IMR-90 (cell line): Measurements from ENCODE around the gene KIF16B. TPM values are rescaled to one million over a fixed set of nuclear protein-coding genes. Genes with fewer than 3 reads are reported as not detected.

ENCODE experiments used
- ATAC-seq: fragments of 200-7000 bp; cut with Tn5 transposase; 2 replicates; pipeline ENCODE4 v1.9.1; 2020; ENCODE audit warnings: low read depth, mild to moderate bottlenecking, moderate library complexity
- BruUV-seq: library from RNA; stranded (reverse); fragments of 400-500 nt; replicated peaks from 2 replicates; lab custom pipeline; 2021; lab: Mats Ljungman, UMichigan
- CTCF ChIA-PET: fragments of 300-600 bp; formaldehyde crosslinking; extraction: SDS; loops from one replicate; lab custom pipeline; 2021; ENCODE audit warnings: antibody characterized with exemption; lab: Yijun Ruan, JAX
- POLR2A ChIA-PET: fragments of 300-600 bp; sonication (Branson Sonifier 250); formaldehyde crosslinking; loops from one replicate; lab custom pipeline; 2022; ENCODE audit warnings: antibody characterized with exemption; ENCODE audit not compliant: unreplicated experiment; lab: Charles Lee
- DNase-seq: peaks from one replicate; pipeline ENCODE4 v3.0.0; 2013
- H2AFZ ChIP-seq: replicated peaks from 2 replicates; pipeline ENCODE3; 2013; ENCODE audit warnings: low read length, mild to moderate bottlenecking; ENCODE audit not compliant: poor library complexity
- H2AK5ac ChIP-seq: 2 replicates; pipeline ENCODE4 v1.6.1; 2013; ENCODE audit warnings: low read depth, low read length, inconsistent platforms
- H2AK9ac ChIP-seq: replicated peaks from 2 replicates; pipeline ENCODE3; 2013; ENCODE audit warnings: mild to moderate bottlenecking, low read depth, low read length, moderate library complexity; ENCODE audit not compliant: poor library complexity
- H2BK120ac ChIP-seq: 2 replicates; pipeline ENCODE4 v1.6.1; 2013; ENCODE audit warnings: low read depth, low read length, inconsistent platforms
- H2BK15ac ChIP-seq: 3 replicates; pipeline ENCODE4 v1.6.1; 2013; ENCODE audit warnings: low read depth, low read length, inconsistent platforms
- H2BK20ac ChIP-seq: 2 replicates; pipeline ENCODE4 v1.6.1; 2013; ENCODE audit warnings: low read depth, mild to moderate bottlenecking, inconsistent platforms, low read length, moderate library complexity
- H2BK5ac ChIP-seq: 2 replicates; pipeline ENCODE4 v1.6.1; 2013; ENCODE audit warnings: mild to moderate bottlenecking, low read depth, low read length, inconsistent platforms; ENCODE audit not compliant: poor library complexity, severe bottlenecking
- H3K14ac ChIP-seq: replicated peaks from 2 replicates; pipeline ENCODE4 v1.6.1; 2013; ENCODE audit warnings: low read depth, low read length, inconsistent platforms
- H3K18ac ChIP-seq: 2 replicates; pipeline ENCODE4 v1.6.1; 2013; ENCODE audit warnings: low read depth, low read length, control low read depth
- H3K23ac ChIP-seq: 2 replicates; pipeline ENCODE4 v1.6.1; 2013; ENCODE audit warnings: low read depth, low read length, inconsistent platforms
- H3K27ac ChIP-seq: 2 replicates; pipeline ENCODE4 v1.5.1; 2013; ENCODE audit warnings: mild to moderate bottlenecking, control low read depth, low read length; ENCODE audit not compliant: insufficient read depth
- H3K27me3 ChIP-seq: 2 replicates; pipeline ENCODE4 v1.6.1; 2013; ENCODE audit warnings: low read length; ENCODE audit not compliant: control insufficient read depth, insufficient read depth
- H3K36me3 ChIP-seq: 2 replicates; pipeline ENCODE4 v1.6.1; 2013; ENCODE audit warnings: low read length, mixed read lengths; ENCODE audit not compliant: control insufficient read depth, insufficient read depth
- H3K4ac ChIP-seq: 2 replicates; pipeline ENCODE4 v1.6.1; 2013; ENCODE audit warnings: low read depth, low read length, inconsistent platforms
- H3K4me1 ChIP-seq: 2 replicates; pipeline ENCODE4 v1.6.1; 2013; ENCODE audit warnings: low read length, mixed read lengths; ENCODE audit not compliant: control insufficient read depth, insufficient read depth
- H3K4me2 ChIP-seq: 2 replicates; pipeline ENCODE4 v1.6.1; 2013; ENCODE audit warnings: low read depth, mild to moderate bottlenecking, control low read depth, low read length, moderate library complexity
- H3K4me3 ChIP-seq: 2 replicates; pipeline ENCODE4 v1.5.1; 2013; ENCODE audit warnings: low read depth, mild to moderate bottlenecking, control low read depth, low read length, moderate library complexity; ENCODE audit not compliant: insufficient read depth
- H3K56ac ChIP-seq: 2 replicates; pipeline ENCODE4 v1.6.1; 2013; ENCODE audit warnings: low read length, inconsistent platforms; ENCODE audit not compliant: insufficient read depth; ENCODE audit errors: extremely low read depth
- H3K79me1 ChIP-seq, 2 experiments: 2 replicates each; pipeline ENCODE4 v1.6.1; 2013; ENCODE audit warnings: low read length in 2 of 2, inconsistent platforms in 1 of 2, low read depth in 1 of 2
- H3K9ac ChIP-seq: 2 replicates; pipeline ENCODE4 v1.6.1; 2013; ENCODE audit warnings: low read depth, low read length, control low read depth
- H3K9me1 ChIP-seq: 2 replicates; pipeline ENCODE4 v1.6.1; 2013; ENCODE audit warnings: low read length, inconsistent platforms; ENCODE audit not compliant: insufficient read depth
- H3K9me3 ChIP-seq: 2 replicates; pipeline ENCODE4 v1.6.1; 2013; ENCODE audit warnings: low read length; ENCODE audit not compliant: control insufficient read depth, insufficient read depth
- H4K20me1 ChIP-seq: 2 replicates; pipeline ENCODE4 v1.6.1; 2013; ENCODE audit warnings: low read length, inconsistent platforms; ENCODE audit not compliant: insufficient read depth
- H4K5ac ChIP-seq: 2 replicates; pipeline ENCODE4 v1.6.1; 2013; ENCODE audit warnings: mild to moderate bottlenecking, low read depth, low read length, control low read depth
- H4K8ac ChIP-seq, 2 experiments: 2 replicates each; pipeline ENCODE4 v1.6.1; 2013; ENCODE audit warnings: low read depth in 2 of 2, low read length in 2 of 2, control low read depth in 1 of 2, inconsistent platforms in 1 of 2
- H4K91ac ChIP-seq: 2 replicates; pipeline ENCODE4 v1.6.1; 2013; ENCODE audit warnings: low read depth, low read length, inconsistent platforms; ENCODE audit not compliant: insufficient read depth
- BHLHE40 ChIP-seq: fragments of 150-350 bp; IDR thresholded peaks from 2 replicates; pipeline ENCODE4 v1.6.1; 2016; ENCODE audit warnings: mild to moderate bottlenecking, low read depth, low read length
- CEBPB ChIP-seq: IDR thresholded peaks from 2 replicates; pipeline ENCODE4 v1.6.1; 2012; ENCODE audit warnings: low read depth, low read length, improper control_type of control experiment
- CHD1 ChIP-seq: IDR thresholded peaks from 2 replicates; pipeline ENCODE4 v1.6.1; 2012; ENCODE audit warnings: low read depth, low read length, improper control_type of control experiment
- FOS ChIP-seq: fragments of 150-350 bp; IDR thresholded peaks from 2 replicates; pipeline ENCODE4 v1.6.1; 2016; ENCODE audit warnings: low read depth, low read length
- MAFK ChIP-seq: IDR thresholded peaks from 2 replicates; pipeline ENCODE4 v1.6.1; 2012; ENCODE audit warnings: low read depth, low read length, improper control_type of control experiment
- MXI1 ChIP-seq: IDR thresholded peaks from 2 replicates; pipeline ENCODE4 v1.6.1; 2012; ENCODE audit warnings: low read depth, mild to moderate bottlenecking, low read length, moderate library complexity, borderline replicate concordance
- NFE2L2 ChIP-seq: fragments of 150-350 bp; IDR thresholded peaks from 2 replicates; pipeline ENCODE4 v1.6.1; 2016; ENCODE audit warnings: low read depth, mild to moderate bottlenecking, low read length
- RAD21 ChIP-seq: IDR thresholded peaks from 2 replicates; pipeline ENCODE4 v1.6.1; 2012; ENCODE audit warnings: low read length, improper control_type of control experiment
- RCOR1 ChIP-seq: IDR thresholded peaks from 2 replicates; pipeline ENCODE4 v1.6.1; 2012; ENCODE audit warnings: mild to moderate bottlenecking, low read length, improper control_type of control experiment; ENCODE audit not compliant: insufficient replicate concordance
- RFX5 ChIP-seq: IDR thresholded peaks from 2 replicates; pipeline ENCODE4 v1.8.0; 2012; ENCODE audit warnings: low read depth, mild to moderate bottlenecking, low read length, moderate library complexity
- SMC3 ChIP-seq: fragments of 150-350 bp; IDR thresholded peaks from 2 replicates; pipeline ENCODE4 v1.6.1; 2016; ENCODE audit warnings: low read depth, mild to moderate bottlenecking, antibody characterized with exemption, low read length, moderate library complexity
- WGBS, 2 experiments: methylation state at CpG; one replicate each; pipeline versions ENCODE4 v1.1.5 to v1.1.7; 2013; ENCODE audit warnings: missing lambda C conversion rate in 2 of 2; ENCODE audit not compliant: insufficient read length in 1 of 2; ENCODE audit errors: extremely low coverage in 2 of 2; 5-methylcytosine and 5-hydroxymethylcytosine counted together
- dilution Hi-C: fragments of 300-500 bp; cut with HindIII; formaldehyde crosslinking; loops from one replicate; pipeline ENCODE4 v1.14.3; 2018; ENCODE audit warnings: low sequenced_read_pairs; ENCODE audit not compliant: unreplicated experiment
- in situ Hi-C: fragments of 300-500 bp; cut with MboI; formaldehyde crosslinking; loops from 3 replicates; pipeline ENCODE4 v1.14.3; 2019; ENCODE audit warnings: low sequenced_read_pairs, inconsistent platforms, mixed read lengths
- intact Hi-C: fragments of 100-400 bp; cut with micrococcal nuclease; formaldehyde crosslinking; loops from 2 replicates; pipeline ENCODE4 v1.10.0; 2022
- polyA plus RNA-seq, 3 experiments: library from polyadenylated mRNA; depleted of rRNA; stranded (reverse); fragments of >200 nt; gene quantifications; 2 replicates each; pipeline ENCODE4 v1.2.3, GENCODE V29; 2012; ENCODE audit warnings: low replicate concordance in 1 of 3
- total RNA-seq: library from RNA; depleted of rRNA; stranded (reverse); fragments of >200 nt; gene quantifications from 2 replicates; pipeline ENCODE4 v1.2.3, GENCODE V29; 2012
- TF ChIP-seq, protein P1 (sequence below): fragments of 150-350 bp; IDR thresholded peaks from 2 replicates; pipeline ENCODE4 v1.6.1; 2017; ENCODE audit warnings: mild to moderate bottlenecking, antibody characterized with exemption, low read length, low read depth

Gene KIF16B
- total and polyA plus RNA-seq, 2 of the 4 experiments (the other 2 are of a cell fraction): 4.7 to 10.0 TPM

- H3K9me3 ChIP-seq: no peaks in the 10 kb centered on the region
- H2BK15ac ChIP-seq: no peak overlapping the region
- no peaks in the 10 kb centered on the region for H3K4me1 ChIP-seq
- no peak overlapping the region for H4K5ac ChIP-seq
- H4K20me1 ChIP-seq: no peaks in the 10 kb centered on the region
- H2BK5ac ChIP-seq: no peak overlapping the region
- H3K36me3 ChIP-seq: peaks cover 3% of the 10 kb centered on the region; the same call in 1 of the 2 replicates
- no peak overlapping the region for H3K23ac ChIP-seq
- no peaks in the 10 kb centered on the region for H3K27me3 ChIP-seq
- no peak for ATAC-seq
- no peaks in the 10 kb centered on the region for H3K79me1 ChIP-seq
- BruUV-seq: no TSS peak
- no peak overlapping the region for H3K56ac ChIP-seq
- H2AK5ac ChIP-seq: no peak overlapping the region
- no peak overlapping the region for H2AFZ ChIP-seq
- no peaks in the 10 kb centered on the region for H3K9me1 ChIP-seq
- no CpG with 5 or more reads among the region's 4 CpGs for WGBS, 2 experiments
- H3K27ac ChIP-seq: no peak overlapping the region
- H3K4me3 ChIP-seq: no peak overlapping the region
- H3K14ac ChIP-seq: no peak overlapping the region
- H4K8ac ChIP-seq: no peak overlapping the region
- H3K4me2 ChIP-seq: no peak overlapping the region
- POLR2A ChIA-PET: no interaction called here
- H3K4ac ChIP-seq: no peak overlapping the region
- no peak overlapping the region for H3K9ac ChIP-seq
- dilution Hi-C loops: no loop called here
- CTCF ChIA-PET: no interaction called here
- H2AK9ac ChIP-seq: no peak overlapping the region
- no peak overlapping the region for H2BK120ac ChIP-seq
- in situ Hi-C loops: no loop called here
- no peak overlapping the region for H3K18ac ChIP-seq
- intact Hi-C loops: no loop called here
- DNase-seq: no peak
- H2BK20ac ChIP-seq: no peak overlapping the region
- no peak for TF ChIP-seq CEBPB
- no peak for TF ChIP-seq RAD21
- no peak for TF ChIP-seq CHD1
- no peak for TF ChIP-seq RCOR1
- TF ChIP-seq FOS: no peak
- TF ChIP-seq MAFK: no peak
- TF ChIP-seq MXI1: no peak
- TF ChIP-seq BHLHE40: no peak
- TF ChIP-seq, protein P1, sequence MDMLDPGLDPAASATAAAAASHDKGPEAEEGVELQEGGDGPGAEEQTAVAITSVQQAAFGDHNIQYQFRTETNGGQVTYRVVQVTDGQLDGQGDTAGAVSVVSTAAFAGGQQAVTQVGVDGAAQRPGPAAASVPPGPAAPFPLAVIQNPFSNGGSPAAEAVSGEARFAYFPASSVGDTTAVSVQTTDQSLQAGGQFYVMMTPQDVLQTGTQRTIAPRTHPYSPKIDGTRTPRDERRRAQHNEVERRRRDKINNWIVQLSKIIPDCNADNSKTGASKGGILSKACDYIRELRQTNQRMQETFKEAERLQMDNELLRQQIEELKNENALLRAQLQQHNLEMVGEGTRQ: no peak
- TF ChIP-seq NFE2L2: no peak
- no peak for TF ChIP-seq SMC3
- no peak for TF ChIP-seq RFX5
- no peak overlapping the region for H4K91ac ChIP-seq
These were observed 178.5 kb downstream of the KIF16B start for GRCh38 chr20:16394784-16395183.
